Gastrocnemius medialis (tissue), 4 donors: ENCODE measurements around the gene AFDN. TPM values are rescaled to one million over a fixed set of nuclear protein-coding genes. Genes with fewer than 3 reads are reported as not detected.

Source experiments
- ATAC-seq, 2 donors: fragments of 150-250 bp; one replicate each; pipeline ENCODE4 v1.9.1; 2016
- DNase-seq, 2 donors: peaks; one replicate each; pipeline ENCODE4 v3.0.0-alpha.2; 2019
- H3K27ac ChIP-seq, 4 donors: fragments of 200-600 bp; sonication (generic); 1 replicate in 1 of 4; 2 replicates in 3 of 4; pipeline ENCODE4 v1.5.1; 2016 to 2018; ENCODE audit warnings: mild to moderate bottlenecking in 2 of 4, moderate library complexity in 1 of 4
- H3K27me3 ChIP-seq, 3 donors: fragments of 200-600 bp; sonication (generic) in 2 of 3; 1 replicate in 1 of 3; 2 replicates in 2 of 3; pipeline versions ENCODE4 v1.5.1 to v1.6.0; 2016 to 2019; ENCODE audit warnings: mild to moderate bottlenecking in 1 of 3, moderate library complexity in 1 of 3
- H3K36me3 ChIP-seq, 2 donors: fragments of 200-600 bp; sonication (generic) in 1 of 2; one replicate each; pipeline ENCODE4 v1.5.1; 2017 to 2018
- H3K4me1 ChIP-seq, 2 donors: fragments of 200-600 bp; sonication (generic) in 1 of 2; one replicate each; pipeline ENCODE4 v1.5.1; 2016 to 2017; ENCODE audit warnings: mild to moderate bottlenecking in 2 of 2
- H3K4me3 ChIP-seq, 4 donors: fragments of 200-600 bp; sonication (generic) in 3 of 4; 1 replicate in 1 of 4; 2 replicates in 3 of 4; pipeline ENCODE4 v1.5.1; 2016 to 2019; ENCODE audit warnings: mild to moderate bottlenecking in 2 of 4
- H3K9me3 ChIP-seq, 3 donors: fragments of 200-600 bp; sonication (generic) in 2 of 3; 1 replicate in 1 of 3; 2 replicates in 2 of 3; pipeline ENCODE4 v1.5.1; 2016 to 2019
- CTCF ChIP-seq, 5 experiments: fragments of 450-650 bp in 3 of 5; fragments of 200-600 bp in 2 of 5; sonication (generic) in 2 of 5; IDR thresholded peaks in 4 of 5; conservative IDR thresholded peaks in 1 of 5; 1 replicate in 4 of 5; 2 replicates in 1 of 5; pipeline ENCODE4 v1.5.1; 2016 to 2019; ENCODE audit warnings: antibody characterized with exemption in 5 of 5, mild to moderate bottlenecking in 3 of 5, moderate library complexity in 3 of 5
- POLR2A ChIP-seq, 2 donors: fragments of 450-650 bp; IDR thresholded peaks; one replicate each; pipeline ENCODE4 v1.6.1; 2017; ENCODE audit warnings: antibody characterized with exemption in 2 of 2, mild to moderate bottlenecking in 2 of 2, moderate library complexity in 2 of 2
- in situ Hi-C, 4 donors: fragments of 200-750 bp; cut with MboI; loops; one replicate each; pipeline versions ENCODE4 v1.15.0 to v1.8.0; 2017; ENCODE audit warnings: low sequenced_read_pairs in 4 of 4
- intact Hi-C: fragments of 100-400 bp; cut with DNase I; formaldehyde crosslinking; loops from one replicate; pipeline ENCODE4 v1.15.1; 2023; ENCODE audit warnings: low total_unique reads
- total RNA-seq, 4 donors: library from RNA; depleted of rRNA; stranded (reverse); fragments of >200 nt; gene quantifications; one replicate each; pipeline versions ENCODE4 v1.1.0 to v1.2.3, GENCODE V29; 2016

Gene AFDN
- total RNA-seq, 4 donors from 2014 or later: 22.2 to 66.0 (median 30.0) TPM

DNA sequence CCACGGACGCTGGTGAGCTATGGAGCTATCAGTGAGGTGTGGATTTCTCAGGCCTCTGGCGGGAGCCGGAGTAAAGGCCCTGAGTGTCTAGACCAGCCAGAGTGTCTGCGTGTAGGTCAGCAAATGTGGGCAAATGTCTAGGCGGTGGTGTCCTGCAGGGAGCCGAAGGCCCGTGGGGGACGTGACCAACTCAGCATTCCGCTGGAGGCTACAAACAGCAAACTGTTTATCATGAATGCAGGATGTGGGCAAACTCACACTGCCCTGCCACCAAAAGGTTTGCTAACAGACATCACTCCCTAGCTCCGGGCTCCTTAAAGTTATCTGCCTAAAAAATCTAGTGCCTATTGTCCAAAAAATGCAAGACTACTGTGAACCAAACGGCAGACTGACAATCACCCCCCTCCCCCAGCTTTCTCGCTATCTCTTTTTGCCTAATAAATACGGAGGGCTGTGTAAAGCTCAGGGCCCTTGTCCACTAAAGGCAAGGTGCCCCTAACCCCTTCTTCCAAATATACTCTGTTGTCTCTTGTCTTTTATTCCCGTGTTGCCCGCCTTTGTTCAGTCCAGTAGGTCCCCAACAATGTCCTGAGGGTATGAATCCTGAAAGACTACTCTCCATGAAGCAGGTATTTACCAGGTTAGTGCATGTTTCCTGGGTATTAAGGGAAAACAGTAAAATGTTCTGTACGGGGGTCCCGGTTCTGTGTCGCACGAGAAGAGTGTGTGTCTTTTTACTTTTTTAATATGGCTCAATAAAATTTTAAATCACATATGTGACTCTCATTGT, 29.0 kb upstream of the AFDN start:
- H3K9me3 ChIP-seq: no peaks in the 10 kb centered on the region
- intact Hi-C loops (no loop called here), in situ Hi-C loops (no loop called here)
- DNase-seq (no peak), ATAC-seq (no peak)
- H3K4me1 ChIP-seq: peaks cover 10 to 14% of the 10 kb centered on the region in 2 donors
- no peak overlapping the region for H3K27ac ChIP-seq
- no peak for TF ChIP-seq CTCF (IDR thresholded peaks at IDR 0.05 in 4 of 5, conservative IDR thresholded peaks at IDR 0.05 in 1 of 5)
- no peak for TF ChIP-seq POLR2A (IDR thresholded peaks at IDR 0.05)
- H3K36me3 ChIP-seq: no peaks in the 10 kb centered on the region
- H3K27me3 ChIP-seq: no peaks in the 10 kb centered on the region
- no peak overlapping the region for H3K4me3 ChIP-seq

- in situ Hi-C loops: no loop called here
- Histone ChIP-seq H3K36me3 (no peaks in the 10 kb centered on the region), H3K4me1 (peaks cover 10 to 14% of the 10 kb centered on the region in 2 donors), H3K27me3 (no peaks in the 10 kb centered on the region), H3K27ac (no peak overlapping the region), H3K4me3 (no peak overlapping the region), H3K9me3 (no peaks in the 10 kb centered on the region)
- ATAC-seq: no peak
- no peak for TF ChIP-seq POLR2A (IDR thresholded peaks at IDR 0.05)
- intact Hi-C loops: no loop called here
- DNase-seq: no peak
Observed at GRCh38 chr6:167798453-167798852, 28.3 kb upstream of the AFDN start.

DNA sequence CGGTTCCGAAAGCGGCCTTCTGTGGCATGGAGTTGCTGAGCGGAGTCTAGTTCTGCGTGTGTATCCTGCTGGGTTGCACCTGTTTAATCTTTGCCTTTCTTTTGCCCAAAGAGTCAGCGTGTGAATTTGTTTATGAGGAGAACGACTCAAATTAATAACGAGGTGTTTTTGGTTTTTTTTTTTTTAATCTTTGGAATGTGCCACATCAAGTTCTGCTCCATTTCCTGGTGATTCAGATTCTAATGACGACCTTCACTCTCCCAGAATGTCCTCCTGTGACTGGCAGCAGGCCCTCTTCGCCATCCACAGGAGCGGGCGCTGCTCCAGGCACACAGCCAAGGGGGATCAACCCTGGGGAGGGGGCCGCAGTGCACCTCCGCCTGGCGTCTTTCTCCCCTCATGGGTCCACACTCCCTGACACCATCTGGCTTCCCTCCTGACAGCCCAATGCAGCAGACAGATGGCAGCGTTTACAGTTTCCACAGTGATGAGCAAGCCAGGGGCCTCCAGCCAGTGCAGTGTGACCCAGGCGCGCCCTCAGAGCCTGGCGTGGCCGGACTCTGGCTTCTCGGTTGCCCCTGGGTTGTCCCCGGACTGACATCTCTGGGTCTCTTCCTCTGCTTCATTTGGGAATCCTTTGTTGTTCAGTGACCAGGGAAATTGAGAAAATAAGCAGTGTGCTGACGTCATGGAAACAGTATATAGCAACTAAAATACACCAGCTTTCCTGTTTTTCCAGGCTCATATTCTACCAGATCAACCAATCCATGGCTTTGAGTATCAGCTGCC, 27.5 kb upstream of the AFDN start:
- no peaks in the 10 kb centered on the region for H3K9me3 ChIP-seq
- H3K36me3 ChIP-seq: no peaks in the 10 kb centered on the region
- H3K4me1 ChIP-seq: peaks cover 10 to 14% of the 10 kb centered on the region in 2 donors
- no peak overlapping the region for H3K27ac ChIP-seq
- peak in 1 of 2 donors; percentile 20 for DNase-seq
- no peak overlapping the region for H3K4me3 ChIP-seq
- TF ChIP-seq POLR2A (IDR thresholded peaks at IDR 0.05) (no peak), CTCF (IDR thresholded peaks at IDR 0.05 in 4 of 5, conservative IDR thresholded peaks at IDR 0.05 in 1 of 5) (peak in 1 of 5 experiments; percentile 6)
- no peaks in the 10 kb centered on the region for H3K27me3 ChIP-seq
- intact Hi-C loops (no loop called here), in situ Hi-C loops (no loop called here)
- ATAC-seq: no peak

GRCh38 chr6:167800549-167800948, 26.2 kb upstream of the AFDN start:
- Histone ChIP-seq H3K36me3 (no peaks in the 10 kb centered on the region), H3K27ac (no peak overlapping the region), H3K9me3 (no peaks in the 10 kb centered on the region), H3K27me3 (no peaks in the 10 kb centered on the region), H3K4me1 (peaks cover 10 to 14% of the 10 kb centered on the region in 2 donors), H3K4me3 (no peak overlapping the region)
- intact Hi-C loops: no loop called here
- no peak for ATAC-seq
- in situ Hi-C loops: no loop called here
- DNase-seq: no peak
- TF ChIP-seq CTCF (IDR thresholded peaks at IDR 0.05 in 4 of 5, conservative IDR thresholded peaks at IDR 0.05 in 1 of 5) (no peak), POLR2A (IDR thresholded peaks at IDR 0.05) (no peak)

GRCh38 chr6:167801263-167801662, 25.4 kb upstream of the AFDN start:
- H3K27me3 ChIP-seq: no peaks in the 10 kb centered on the region
- DNase-seq (no peak), ATAC-seq (no peak)
- intact Hi-C loops (no loop called here), in situ Hi-C loops (no loop called here)
- H3K36me3 ChIP-seq: no peaks in the 10 kb centered on the region
- no peak overlapping the region for H3K4me3 ChIP-seq
- peaks cover 6 to 9% of the 10 kb centered on the region in 2 donors for H3K4me1 ChIP-seq
- no peaks in the 10 kb centered on the region for H3K9me3 ChIP-seq
- TF ChIP-seq POLR2A (IDR thresholded peaks at IDR 0.05): no peak
- TF ChIP-seq CTCF (IDR thresholded peaks at IDR 0.05 in 4 of 5, conservative IDR thresholded peaks at IDR 0.05 in 1 of 5): no peak
- H3K27ac ChIP-seq: no peak overlapping the region
